ENCODE results near the gene HIVEP3.

HIVEP3 gene

GRCh38 chr1:41740058-41740457 is 178.7 kb downstream of the HIVEP3 start:
- H3K4me1 ChIP-seq (ENCODE audit: insufficient read depth, low read length) = no peaks in the 10 kb centered on the region
- H3K27me3 ChIP-seq (ENCODE audit: control insufficient read depth in 1 of 2, insufficient read depth in 2 of 2, low read length in 2 of 2) = no peaks in the 10 kb centered on the region
- H3K9ac ChIP-seq (ENCODE audit: low read length) = no peak overlapping the region
- H3K36me3 ChIP-seq (ENCODE audit: insufficient read depth, low read length) = no peaks in the 10 kb centered on the region
- H3K4me3 ChIP-seq (ENCODE audit: low read depth in 1 of 2, low read length in 2 of 2) = no peak overlapping the region
- H3K9me3 ChIP-seq (ENCODE audit: low read length) = no peaks in the 10 kb centered on the region
- no peak overlapping the region for H3K27ac ChIP-seq (ENCODE audit: low read depth, low read length)

GRCh38 chr1:41739061-41739955 is 179.4 kb downstream of the HIVEP3 start:
- Histone ChIP-seq H3K9me3 (ENCODE audit: low read length) (no peaks in the 10 kb centered on the region), H3K36me3 (ENCODE audit: insufficient read depth, low read length) (no peaks in the 10 kb centered on the region), H3K9ac (ENCODE audit: low read length) (no peak overlapping the region), H3K4me1 (ENCODE audit: insufficient read depth, low read length) (no peaks in the 10 kb centered on the region), H3K4me3 (ENCODE audit: low read depth in 1 of 2, low read length in 2 of 2) (no peak overlapping the region), H3K27me3 (ENCODE audit: control insufficient read depth in 1 of 2, insufficient read depth in 2 of 2, low read length in 2 of 2) (no peaks in the 10 kb centered on the region), H3K27ac (ENCODE audit: low read depth, low read length) (no peak overlapping the region)

GRCh38 chr1:41738475-41738874 is 180.2 kb downstream of the HIVEP3 start:
- H3K27ac ChIP-seq (ENCODE audit: low read depth, low read length) = no peak overlapping the region
- no peaks in the 10 kb centered on the region for H3K27me3 ChIP-seq (ENCODE audit: control insufficient read depth in 1 of 2, insufficient read depth in 2 of 2, low read length in 2 of 2)
- H3K4me1 ChIP-seq (ENCODE audit: insufficient read depth, low read length) = no peaks in the 10 kb centered on the region
- H3K9ac ChIP-seq (ENCODE audit: low read length) = no peak overlapping the region
- H3K36me3 ChIP-seq (ENCODE audit: insufficient read depth, low read length) = no peaks in the 10 kb centered on the region
- no peak overlapping the region for H3K4me3 ChIP-seq (ENCODE audit: low read depth in 1 of 2, low read length in 2 of 2)
- H3K9me3 ChIP-seq (ENCODE audit: low read length) = no peaks in the 10 kb centered on the region

GRCh38 chr1:41738006-41738405 is 180.7 kb downstream of the HIVEP3 start:
- Histone ChIP-seq H3K4me3 (ENCODE audit: low read depth in 1 of 2, low read length in 2 of 2) (no peak overlapping the region), H3K27ac (ENCODE audit: low read depth, low read length) (no peak overlapping the region), H3K27me3 (ENCODE audit: control insufficient read depth in 1 of 2, insufficient read depth in 2 of 2, low read length in 2 of 2) (no peaks in the 10 kb centered on the region), H3K4me1 (ENCODE audit: insufficient read depth, low read length) (no peaks in the 10 kb centered on the region), H3K9me3 (ENCODE audit: low read length) (no peaks in the 10 kb centered on the region), H3K9ac (ENCODE audit: low read length) (no peak overlapping the region), H3K36me3 (ENCODE audit: insufficient read depth, low read length) (no peaks in the 10 kb centered on the region)

DNA sequence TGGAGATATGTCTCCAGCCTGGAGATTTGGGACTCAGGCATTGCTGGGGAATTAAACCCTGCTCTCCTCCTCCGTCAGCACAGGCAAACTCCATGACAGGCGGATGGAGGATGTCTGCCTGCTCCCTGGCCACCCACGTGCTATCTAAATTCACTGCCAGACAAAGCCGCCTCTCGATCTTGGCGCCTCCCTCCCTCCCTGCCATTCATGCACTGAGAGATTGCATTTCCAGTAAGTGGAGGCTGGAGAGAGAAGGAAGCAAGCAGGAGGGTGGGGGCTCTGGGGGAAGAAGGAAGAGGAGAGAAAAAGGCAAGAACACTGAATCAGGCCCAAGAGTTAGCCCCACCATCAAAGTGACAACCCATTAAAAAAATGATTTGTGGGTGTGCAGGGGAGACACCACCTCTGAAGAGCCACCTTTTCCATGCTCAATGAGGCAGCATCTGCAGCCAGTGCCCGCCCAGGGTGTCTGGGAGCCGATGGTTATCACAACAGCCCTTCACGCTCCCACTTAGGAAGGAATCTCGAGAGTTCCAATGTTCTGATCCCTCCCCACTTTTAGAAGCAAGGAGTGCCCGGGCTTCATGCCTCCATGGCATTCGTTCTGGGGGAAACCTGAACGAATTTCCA is 183.0 kb downstream of the HIVEP3 start:
- no peak overlapping the region for H3K4me3 ChIP-seq (ENCODE audit: low read depth in 1 of 2, low read length in 2 of 2)
- H3K27me3 ChIP-seq (ENCODE audit: control insufficient read depth in 1 of 2, insufficient read depth in 2 of 2, low read length in 2 of 2) = no peaks in the 10 kb centered on the region
- no peak overlapping the region for H3K27ac ChIP-seq (ENCODE audit: low read depth, low read length)
- H3K9me3 ChIP-seq (ENCODE audit: low read length) = no peaks in the 10 kb centered on the region
- H3K9ac ChIP-seq (ENCODE audit: low read length) = no peak overlapping the region
- no peaks in the 10 kb centered on the region for H3K36me3 ChIP-seq (ENCODE audit: insufficient read depth, low read length)
- H3K4me1 ChIP-seq (ENCODE audit: insufficient read depth, low read length) = no peaks in the 10 kb centered on the region

- no peaks in the 10 kb centered on the region for H3K9me3 ChIP-seq (ENCODE audit: low read length)
- no peak overlapping the region for H3K27ac ChIP-seq (ENCODE audit: low read depth, low read length)
- H3K9ac ChIP-seq (ENCODE audit: low read length) = no peak overlapping the region
- no peaks in the 10 kb centered on the region for H3K4me1 ChIP-seq (ENCODE audit: insufficient read depth, low read length)
- H3K4me3 ChIP-seq (ENCODE audit: low read depth in 1 of 2, low read length in 2 of 2) = no peak overlapping the region
- no peaks in the 10 kb centered on the region for H3K36me3 ChIP-seq (ENCODE audit: insufficient read depth, low read length)
- no peaks in the 10 kb centered on the region for H3K27me3 ChIP-seq (ENCODE audit: control insufficient read depth in 1 of 2, insufficient read depth in 2 of 2, low read length in 2 of 2)
Measured at GRCh38 chr1:41735139-41735538, 183.6 kb downstream of the HIVEP3 start.

GRCh38 chr1:41734201-41734970 is 184.3 kb downstream of the HIVEP3 start:
- H3K9ac ChIP-seq (ENCODE audit: low read length) = no peak overlapping the region
- H3K9me3 ChIP-seq (ENCODE audit: low read length) = no peaks in the 10 kb centered on the region
- no peak overlapping the region for H3K27ac ChIP-seq (ENCODE audit: low read depth, low read length)
- H3K4me3 ChIP-seq (ENCODE audit: low read depth in 1 of 2, low read length in 2 of 2) = no peak overlapping the region
- H3K27me3 ChIP-seq (ENCODE audit: control insufficient read depth in 1 of 2, insufficient read depth in 2 of 2, low read length in 2 of 2) = no peaks in the 10 kb centered on the region
- H3K36me3 ChIP-seq (ENCODE audit: insufficient read depth, low read length) = no peaks in the 10 kb centered on the region
- no peaks in the 10 kb centered on the region for H3K4me1 ChIP-seq (ENCODE audit: insufficient read depth, low read length)

DNA sequence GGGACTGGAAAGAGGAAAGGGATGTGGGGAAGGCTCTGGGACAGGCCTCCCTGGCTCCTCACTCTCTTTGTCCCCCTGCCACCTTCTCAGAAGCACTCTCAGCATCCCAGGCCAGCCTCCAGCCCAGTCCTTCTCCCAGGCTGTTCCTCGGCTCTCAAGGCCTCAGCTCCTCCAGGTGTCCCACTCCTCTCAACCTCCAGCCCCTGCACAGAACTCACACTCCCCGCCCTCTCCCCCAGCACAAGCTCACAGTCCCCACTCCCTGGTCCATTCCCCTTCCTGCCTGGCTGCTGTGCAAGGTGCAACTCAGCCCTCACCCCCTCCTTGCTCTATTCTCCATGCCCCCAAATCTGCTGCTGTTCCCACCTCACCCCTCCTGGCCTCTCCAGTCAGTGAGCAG is 185.0 kb downstream of the HIVEP3 start:
- Histone ChIP-seq H3K4me3 (ENCODE audit: low read depth in 1 of 2, low read length in 2 of 2) (no peak overlapping the region), H3K9ac (ENCODE audit: low read length) (no peak overlapping the region), H3K27ac (ENCODE audit: low read depth, low read length) (no peak overlapping the region), H3K36me3 (ENCODE audit: insufficient read depth, low read length) (no peaks in the 10 kb centered on the region), H3K27me3 (ENCODE audit: control insufficient read depth in 1 of 2, insufficient read depth in 2 of 2, low read length in 2 of 2) (no peaks in the 10 kb centered on the region), H3K9me3 (ENCODE audit: low read length) (no peaks in the 10 kb centered on the region), H3K4me1 (ENCODE audit: insufficient read depth, low read length) (no peaks in the 10 kb centered on the region)

GRCh38 chr1:41733021-41733420 is 185.7 kb downstream of the HIVEP3 start:
- no peak overlapping the region for H3K4me3 ChIP-seq (ENCODE audit: low read depth in 1 of 2, low read length in 2 of 2)
- no peaks in the 10 kb centered on the region for H3K27me3 ChIP-seq (ENCODE audit: control insufficient read depth in 1 of 2, insufficient read depth in 2 of 2, low read length in 2 of 2)
- H3K9ac ChIP-seq (ENCODE audit: low read length) = no peak overlapping the region
- H3K9me3 ChIP-seq (ENCODE audit: low read length) = no peaks in the 10 kb centered on the region
- no peaks in the 10 kb centered on the region for H3K4me1 ChIP-seq (ENCODE audit: insufficient read depth, low read length)
- H3K27ac ChIP-seq (ENCODE audit: low read depth, low read length) = no peak overlapping the region
- no peaks in the 10 kb centered on the region for H3K36me3 ChIP-seq (ENCODE audit: insufficient read depth, low read length)

GRCh38 chr1:41731516-41732030 is 187.1 kb downstream of the HIVEP3 start:
- no peaks in the 10 kb centered on the region for H3K36me3 ChIP-seq (ENCODE audit: insufficient read depth, low read length)
- H3K27me3 ChIP-seq (ENCODE audit: control insufficient read depth in 1 of 2, insufficient read depth in 2 of 2, low read length in 2 of 2) = no peaks in the 10 kb centered on the region
- H3K9me3 ChIP-seq (ENCODE audit: low read length) = no peaks in the 10 kb centered on the region
- no peak overlapping the region for H3K9ac ChIP-seq (ENCODE audit: low read length)
- H3K27ac ChIP-seq (ENCODE audit: low read depth, low read length) = no peak overlapping the region
- H3K4me3 ChIP-seq (ENCODE audit: low read depth in 1 of 2, low read length in 2 of 2) = no peak overlapping the region
- H3K4me1 ChIP-seq (ENCODE audit: insufficient read depth, low read length) = no peaks in the 10 kb centered on the region

DNA sequence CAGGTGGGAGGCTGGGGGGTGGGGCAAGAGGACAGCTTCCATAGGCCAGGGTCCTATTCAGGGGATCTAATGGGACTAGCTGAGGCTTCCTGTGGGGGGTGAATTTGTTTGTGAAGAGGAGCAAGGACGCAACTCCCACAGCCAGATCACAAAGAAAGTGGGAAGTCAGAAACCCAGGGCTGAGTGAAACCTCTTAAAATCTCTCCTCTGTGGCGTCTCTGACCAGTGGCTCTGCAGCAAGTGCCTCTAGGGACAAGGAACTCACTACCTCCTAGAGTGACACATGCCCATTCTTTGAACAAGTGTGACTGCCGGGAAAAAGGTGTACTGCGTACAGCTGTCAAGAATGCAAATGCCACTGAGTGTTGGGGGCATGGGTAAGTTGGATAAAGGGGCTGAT is 187.9 kb downstream of the HIVEP3 start:
- Histone ChIP-seq H3K27me3 (ENCODE audit: control insufficient read depth in 1 of 2, insufficient read depth in 2 of 2, low read length in 2 of 2) (no peaks in the 10 kb centered on the region), H3K9me3 (ENCODE audit: low read length) (no peaks in the 10 kb centered on the region), H3K4me1 (ENCODE audit: insufficient read depth, low read length) (no peaks in the 10 kb centered on the region), H3K9ac (ENCODE audit: low read length) (no peak overlapping the region), H3K27ac (ENCODE audit: low read depth, low read length) (no peak overlapping the region), H3K36me3 (ENCODE audit: insufficient read depth, low read length) (no peaks in the 10 kb centered on the region), H3K4me3 (ENCODE audit: low read depth in 1 of 2, low read length in 2 of 2) (no peak overlapping the region)
